ENCODE measurements around the gene AUNIP. TPM values are rescaled to one million over a fixed set of nuclear protein-coding genes. Genes with fewer than 3 reads are reported as not detected.

AUNIP gene
- total RNA-seq, 3 donors from 2014 or later, result 0.28 to 1.5 (median 0.35) TPM

DNA sequence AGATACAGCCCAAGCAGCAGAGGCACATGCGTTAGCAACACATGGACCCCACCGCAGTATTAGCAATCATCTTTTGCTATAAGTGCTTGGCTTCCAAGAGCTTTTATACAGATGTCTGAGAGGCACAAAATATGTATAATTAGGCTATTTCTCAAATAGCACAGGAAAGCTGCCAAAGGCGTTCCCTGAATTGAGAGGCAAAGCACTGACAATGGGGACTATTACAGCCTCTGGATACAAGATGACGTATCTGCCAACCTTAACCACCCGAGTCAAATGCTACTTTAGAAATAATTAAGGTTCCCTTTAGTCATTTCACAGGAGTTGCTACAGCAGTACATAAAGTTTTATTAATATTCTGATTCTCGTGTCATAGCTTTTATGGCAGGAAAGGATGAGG lies 40.5 kb upstream of the AUNIP start:
- no peaks in the 10 kb centered on the region for H3K36me3 ChIP-seq (ENCODE audit: low read depth)
- DNase-seq (no peak), ATAC-seq (no peak)
- H3K4me1 ChIP-seq (ENCODE audit: low read depth), result peaks cover 4% of the 10 kb centered on the region
- TF ChIP-seq, protein P1, sequence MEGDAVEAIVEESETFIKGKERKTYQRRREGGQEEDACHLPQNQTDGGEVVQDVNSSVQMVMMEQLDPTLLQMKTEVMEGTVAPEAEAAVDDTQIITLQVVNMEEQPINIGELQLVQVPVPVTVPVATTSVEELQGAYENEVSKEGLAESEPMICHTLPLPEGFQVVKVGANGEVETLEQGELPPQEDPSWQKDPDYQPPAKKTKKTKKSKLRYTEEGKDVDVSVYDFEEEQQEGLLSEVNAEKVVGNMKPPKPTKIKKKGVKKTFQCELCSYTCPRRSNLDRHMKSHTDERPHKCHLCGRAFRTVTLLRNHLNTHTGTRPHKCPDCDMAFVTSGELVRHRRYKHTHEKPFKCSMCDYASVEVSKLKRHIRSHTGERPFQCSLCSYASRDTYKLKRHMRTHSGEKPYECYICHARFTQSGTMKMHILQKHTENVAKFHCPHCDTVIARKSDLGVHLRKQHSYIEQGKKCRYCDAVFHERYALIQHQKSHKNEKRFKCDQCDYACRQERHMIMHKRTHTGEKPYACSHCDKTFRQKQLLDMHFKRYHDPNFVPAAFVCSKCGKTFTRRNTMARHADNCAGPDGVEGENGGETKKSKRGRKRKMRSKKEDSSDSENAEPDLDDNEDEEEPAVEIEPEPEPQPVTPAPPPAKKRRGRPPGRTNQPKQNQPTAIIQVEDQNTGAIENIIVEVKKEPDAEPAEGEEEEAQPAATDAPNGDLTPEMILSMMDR (IDR thresholded peaks at IDR 0.05), result no peak
- intact Hi-C loops (cut with DNase I, micrococcal nuclease), result loop anchor here (5.0 kb wide), 1 partner anchor 98 kb away; the partner anchor contains the start of gene PAFAH2 (in 2 of the 2)
- no peak overlapping the region for H3K4me3 ChIP-seq
- no peaks in the 10 kb centered on the region for H3K9me3 ChIP-seq

DNA sequence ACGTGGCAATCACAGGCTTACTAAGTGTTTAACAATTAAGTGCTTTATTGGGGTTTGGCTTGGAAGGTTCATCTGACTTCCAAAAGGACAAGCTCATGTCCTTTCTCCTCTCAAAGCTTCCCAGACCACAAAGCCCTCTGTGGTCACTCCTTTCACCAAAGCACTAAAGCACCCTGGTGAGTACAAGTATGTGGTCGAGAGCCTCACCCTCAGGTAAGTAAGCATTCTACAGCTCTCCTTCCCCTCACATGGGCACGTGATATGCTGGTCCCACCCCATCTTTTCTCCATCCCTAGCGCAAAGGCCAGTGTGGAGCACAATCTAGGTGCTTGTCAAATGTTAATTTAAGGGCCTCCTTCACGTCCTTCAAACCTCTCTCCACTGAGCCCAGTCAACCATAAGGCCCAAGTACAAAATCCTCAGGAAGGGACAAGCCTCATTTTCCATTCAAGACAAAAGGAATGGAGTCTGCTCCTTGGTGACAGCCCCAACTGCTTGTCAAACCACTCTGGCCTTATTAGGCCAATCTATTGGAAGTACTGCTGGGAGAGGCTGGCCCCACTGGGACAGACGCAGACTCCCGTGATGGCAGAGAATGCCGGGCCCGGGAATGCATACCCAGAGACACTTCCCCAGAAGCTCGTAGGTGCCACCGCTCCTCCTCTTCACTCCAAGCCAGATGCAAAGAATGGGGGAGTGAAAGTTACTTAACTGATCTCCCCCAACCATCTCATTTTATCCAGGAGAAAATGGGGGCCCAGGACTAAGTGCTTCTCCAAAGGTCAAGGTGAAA lies 39.2 kb upstream of the AUNIP start:
- H3K4me1 ChIP-seq (ENCODE audit: low read depth), result peaks cover 4% of the 10 kb centered on the region
- no peak for DNase-seq
- TF ChIP-seq, protein P1 (IDR thresholded peaks at IDR 0.05), result no peak
- no peaks in the 10 kb centered on the region for H3K36me3 ChIP-seq (ENCODE audit: low read depth)
- no peak overlapping the region for H3K4me3 ChIP-seq
- H3K9me3 ChIP-seq, result no peaks in the 10 kb centered on the region
- no peak for ATAC-seq
- intact Hi-C loops (cut with DNase I, micrococcal nuclease), result loop anchor here (5.0 kb wide), 1 partner anchor 99 kb away; the partner anchor contains the start of gene PAFAH2 (in 2 of the 2)

DNA sequence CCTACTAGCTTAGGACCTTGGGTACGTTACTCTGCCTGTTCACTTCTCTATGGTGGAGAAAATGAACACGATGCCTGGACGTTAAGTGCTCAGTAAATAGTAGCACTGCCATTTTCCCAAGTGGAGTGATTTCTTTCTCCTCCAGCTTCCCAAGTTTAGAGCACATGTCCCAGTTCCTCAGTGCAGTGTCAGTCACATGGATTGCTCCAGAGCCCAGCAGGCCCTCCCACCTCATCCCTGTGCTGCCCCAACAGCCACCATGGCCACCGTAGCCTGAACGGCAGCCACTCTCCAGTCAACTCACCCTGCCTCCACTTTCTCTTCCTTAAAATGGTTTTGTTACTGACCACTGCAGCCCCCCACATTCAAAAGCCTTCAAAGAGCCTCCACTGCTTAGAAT lies 38.5 kb upstream of the AUNIP start:
- intact Hi-C loops (cut with DNase I, micrococcal nuclease), result loop anchor here (5.0 kb wide), 1 partner anchor 100 kb away; the partner anchor contains the start of gene PAFAH2 (in 2 of the 2)
- no peak for DNase-seq
- ATAC-seq, result no peak
- Histone ChIP-seq H3K9me3 (no peaks in the 10 kb centered on the region), H3K4me1 (ENCODE audit: low read depth) (peaks cover 4% of the 10 kb centered on the region), H3K4me3 (no peak overlapping the region), H3K36me3 (ENCODE audit: low read depth) (no peaks in the 10 kb centered on the region)
- TF ChIP-seq, protein P1 (IDR thresholded peaks at IDR 0.05), result no peak

DNA sequence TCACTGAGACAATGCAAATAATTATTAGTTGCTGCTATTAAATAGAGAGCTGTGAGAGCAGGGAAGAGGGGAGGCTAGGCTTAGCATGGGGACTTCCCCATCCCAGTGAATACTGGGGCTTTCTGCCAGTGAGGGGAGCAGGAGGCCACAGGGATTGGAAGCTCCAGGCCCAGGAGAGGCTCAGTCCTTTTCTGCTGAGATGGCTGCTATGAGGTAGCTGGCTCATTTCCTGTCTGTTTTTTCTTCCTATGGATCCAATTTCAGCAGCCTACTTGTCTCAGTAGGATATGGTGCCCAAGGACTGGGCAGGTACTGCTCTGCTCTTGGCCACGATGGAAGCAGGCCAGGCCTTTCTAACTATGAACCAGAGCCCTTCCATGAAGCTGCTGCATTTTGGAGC lies 37.0 kb upstream of the AUNIP start:
- Histone ChIP-seq H3K4me1 (ENCODE audit: low read depth) (peaks cover 4% of the 10 kb centered on the region), H3K36me3 (ENCODE audit: low read depth) (no peaks in the 10 kb centered on the region), H3K4me3 (no peak overlapping the region), H3K9me3 (no peaks in the 10 kb centered on the region)
- intact Hi-C loops (cut with DNase I, micrococcal nuclease), result loop anchor here (5.0 kb wide), 1 partner anchor 101 kb away; the partner anchor contains the start of gene PAFAH2 (in 2 of the 2)
- ATAC-seq (no peak), DNase-seq (no peak)
- TF ChIP-seq, protein P1 (IDR thresholded peaks at IDR 0.05), result no peak

DNA sequence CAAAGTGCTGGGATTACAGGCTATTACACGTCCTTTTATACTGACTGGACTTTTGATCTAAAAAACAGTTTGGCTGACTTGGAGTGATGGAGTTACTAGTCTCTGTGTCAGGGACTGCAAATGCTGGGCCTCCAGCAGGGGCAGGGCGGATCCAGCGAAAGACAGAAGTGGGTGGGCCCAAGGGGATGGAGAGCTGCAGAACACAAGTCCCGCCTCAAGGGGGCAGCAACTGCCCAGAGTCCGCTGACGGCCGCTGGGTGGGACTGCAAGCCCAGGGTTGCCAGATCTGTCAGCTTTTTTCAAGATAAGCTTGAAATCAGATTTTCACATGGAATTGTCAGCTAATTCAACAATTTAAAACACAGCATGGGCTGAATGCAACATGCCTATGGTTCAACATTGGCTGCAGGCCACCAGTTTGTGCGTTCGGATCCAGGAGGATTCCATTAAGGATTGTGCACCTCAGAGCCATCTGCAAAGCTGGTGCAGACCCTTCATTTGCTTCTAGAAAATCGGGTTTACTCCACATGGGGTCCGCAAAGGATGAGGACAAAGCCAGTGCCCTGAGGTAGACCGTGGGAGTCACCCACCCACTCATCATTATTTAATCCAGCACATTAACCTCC lies 36.2 kb upstream of the AUNIP start:
- ATAC-seq (peak; percentile 95), DNase-seq (peak; percentile 88 to 92 (median 90))
- intact Hi-C loops (cut with DNase I, micrococcal nuclease), result loop anchor here (5.0 kb wide), 1 partner anchor 102 kb away; the partner anchor contains the start of gene PAFAH2 (in 2 of the 2)
- H3K36me3 ChIP-seq (ENCODE audit: low read depth), result no peaks in the 10 kb centered on the region
- peaks cover 6% of the 10 kb centered on the region for H3K4me1 ChIP-seq (ENCODE audit: low read depth)
- TF ChIP-seq, protein P1 (IDR thresholded peaks at IDR 0.05), result peak; percentile 94
- H3K9me3 ChIP-seq, result no peaks in the 10 kb centered on the region
- no peak overlapping the region for H3K4me3 ChIP-seq

Measured in mucosa of descending colon (tissue), 3 donors.